ENCODE data around the gene AP5S1.
"Not testable (repeated sequence)": the region's sequence is repeated elsewhere in the genome, so short reads cannot be mapped to it uniquely, and the experiment has no call there.

The AP5S1 gene

GRCh38 chr20:3820048-3820900 is at the start of gene AP5S1:
AP5S1 (plus strand) TSS chr20:3820547; CDS start chr20:3822118, 1,571 bp downstream.
- peak; percentile 98 for DNase-seq

GRCh38 chr20:3771552-3772058 is 48.7 kb upstream of the AP5S1 start:
- DNase-seq: no peak

- DNase-seq: no peak
Measured at GRCh38 chr20:3775457-3776108, 44.8 kb upstream of the AP5S1 start.

- no peak for DNase-seq
Measured at GRCh38 chr20:3777381-3777715, 43.0 kb upstream of the AP5S1 start.

- peak; percentile 87 for DNase-seq
Measured at GRCh38 chr20:3777716-3778629, 42.4 kb upstream of the AP5S1 start.

- no peak for DNase-seq
Measured at GRCh38 chr20:3778976-3779375, 41.4 kb upstream of the AP5S1 start.

GRCh38 chr20:3781153-3781910 is 39.0 kb upstream of the AP5S1 start, which contains the start of gene SPEF1:
SPEF1 (minus strand) TSS chr20:3781448; CDS start chr20:3781287, 161 bp downstream.
- peak; percentile 74 for DNase-seq

GRCh38 chr20:3782597-3782996 is 37.8 kb upstream of the AP5S1 start:
- DNase-seq: no peak

GRCh38 chr20:3783068-3783489 is 37.3 kb upstream of the AP5S1 start:
- no peak for DNase-seq

GRCh38 chr20:3783511-3784195 is 36.7 kb upstream of the AP5S1 start:
- DNase-seq: no peak

- no peak for DNase-seq
Measured at GRCh38 chr20:3784216-3784853, 36.0 kb upstream of the AP5S1 start.

- no peak for DNase-seq
Measured at GRCh38 chr20:3784863-3785239, 35.5 kb upstream of the AP5S1 start.

GRCh38 chr20:3785240-3786125 is 34.9 kb upstream of the AP5S1 start:
- DNase-seq: no peak

GRCh38 chr20:3786126-3786484 is 34.2 kb upstream of the AP5S1 start:
- DNase-seq: peak; percentile 77

- DNase-seq: peak; percentile 97
Measured at GRCh38 chr20:3786665-3787323, 33.6 kb upstream of the AP5S1 start, which contains the start of gene CENPB. CENPB (minus strand) TSS chr20:3786740; CDS start chr20:3786483, 257 bp downstream.

GRCh38 chr20:3787324-3788014 is 32.9 kb upstream of the AP5S1 start:
- DNase-seq: no peak

- no peak for DNase-seq
Measured at GRCh38 chr20:3788685-3789155, 31.6 kb upstream of the AP5S1 start.

- not testable (repeated sequence) for DNase-seq
Measured at GRCh38 chr20:3789201-3789600, 31.1 kb upstream of the AP5S1 start.

GRCh38 chr20:3794168-3794567 is 26.2 kb upstream of the AP5S1 start:
- not testable (repeated sequence) for DNase-seq
